H1 (cell line): ENCODE data around the gene KCNJ12. TPM values are rescaled to one million over a fixed set of nuclear protein-coding genes. Genes with fewer than 3 reads are reported as not detected.
A peak's percentile ranks its signal among the peaks of the same experiment; 100 is the strongest.

Source experiments
- CTCF ChIA-PET: fragments of 300-600 bp; sonication (Branson Sonifier 250); formaldehyde crosslinking; loops from one replicate; lab custom pipeline; 2021; ENCODE audit not compliant: partially characterized antibody; lab: Charles Lee
- POLR2A ChIA-PET: fragments of 300-600 bp; sonication (Branson Sonifier 250); formaldehyde crosslinking; loops from one replicate; lab custom pipeline; 2021; ENCODE audit warnings: inconsistent platforms; ENCODE audit not compliant: partially characterized antibody; lab: Charles Lee
- DNase-seq, 2 experiments: peaks; one replicate each; pipeline versions ENCODE4 v3.0.0 to v3.0.0-alpha.2; 2010 to 2022; ENCODE audit warnings: low spot score in 2 of 2, low read depth in 1 of 2, mixed read lengths in 1 of 2
- FAIRE-seq: peaks from 2 replicates; lab custom pipeline; 2011; peaks lifted over from hg19 to GRCh38; lab: Jason Lieb, UNC
- H2AFZ ChIP-seq: 2 replicates; pipeline ENCODE4 v1.8.1; 2012; ENCODE audit warnings: low read length, inconsistent platforms
- H2AK5ac ChIP-seq: 2 replicates; pipeline ENCODE4 v1.6.1; 2013; ENCODE audit warnings: low read depth, low read length
- H2BK120ac ChIP-seq: replicated peaks from 2 replicates; pipeline ENCODE3; 2013; ENCODE audit warnings: low read depth, low read length, inconsistent platforms
- H2BK12ac ChIP-seq: 2 replicates; pipeline ENCODE4 v1.6.1; 2013; ENCODE audit warnings: low read depth, low read length
- H2BK15ac ChIP-seq: 2 replicates; pipeline ENCODE4 v1.6.1; 2013; ENCODE audit warnings: low read length
- H2BK20ac ChIP-seq: 2 replicates; pipeline ENCODE4 v1.6.1; 2013; ENCODE audit warnings: low read length
- H2BK5ac ChIP-seq: 2 replicates; pipeline ENCODE4 v1.6.1; 2013; ENCODE audit warnings: low read depth, low read length
- H3K14ac ChIP-seq: 2 replicates; pipeline ENCODE4 v1.6.1; 2013; ENCODE audit warnings: inconsistent platforms; ENCODE audit not compliant: insufficient read length
- H3K18ac ChIP-seq: 2 replicates; pipeline ENCODE4 v1.6.1; 2013; ENCODE audit warnings: low read length; ENCODE audit errors: extremely low read depth
- H3K23ac ChIP-seq: 2 replicates; pipeline ENCODE4 v1.6.1; 2013; ENCODE audit warnings: inconsistent platforms; ENCODE audit not compliant: insufficient read length
- H3K23me2 ChIP-seq: 2 replicates; pipeline ENCODE4 v1.6.1; 2013; ENCODE audit warnings: low read depth, low read length
- H3K27ac ChIP-seq: 2 replicates; pipeline ENCODE4 v1.6.1; 2011; ENCODE audit warnings: low read depth, low read length, inconsistent platforms
- H3K27me3 ChIP-seq, 4 experiments: replicated peaks in 1 of 4; 1 replicate in 1 of 4; 2 replicates in 3 of 4; pipeline versions ENCODE4 v1.6.1 to v1.8.1; 2011 to 2013; ENCODE audit warnings: low read length in 3 of 4, mild to moderate bottlenecking in 3 of 4, inconsistent platforms in 2 of 4, mixed read lengths in 2 of 4, moderate library complexity in 1 of 4; ENCODE audit not compliant: control insufficient read depth in 3 of 4, insufficient read depth in 3 of 4; ENCODE audit errors: extremely low read depth in 1 of 4
- H3K36me3 ChIP-seq, 4 experiments: 2 replicates each; pipeline versions ENCODE4 v1.6.1 to v1.8.1; 2011 to 2013; ENCODE audit warnings: mild to moderate bottlenecking in 4 of 4, low read length in 3 of 4, moderate library complexity in 2 of 4, control low read depth in 1 of 4, inconsistent platforms in 1 of 4; ENCODE audit not compliant: insufficient read depth in 4 of 4, control insufficient read depth in 2 of 4
- H3K4ac ChIP-seq: replicated peaks from 2 replicates; pipeline ENCODE3; 2013; ENCODE audit warnings: low read length, low read depth, mixed read lengths, inconsistent platforms; ENCODE audit not compliant: insufficient read length
- H3K4me1 ChIP-seq, 4 experiments: replicated peaks in 1 of 4; 1 replicate in 1 of 4; 2 replicates in 3 of 4; pipeline versions ENCODE4 v1.6.1 to v1.8.1; 2011 to 2013; ENCODE audit warnings: low read length in 3 of 4, inconsistent platforms in 2 of 4, mixed read lengths in 1 of 4; ENCODE audit not compliant: insufficient read depth in 4 of 4, control insufficient read depth in 3 of 4
- H3K4me2 ChIP-seq, 2 experiments: 2 replicates each; pipeline versions ENCODE4 v1.6.1 to v1.8.1; 2011 to 2013; ENCODE audit warnings: low read depth in 2 of 2, low read length in 2 of 2, control low read depth in 1 of 2, inconsistent platforms in 1 of 2, mild to moderate bottlenecking in 1 of 2; ENCODE audit not compliant: insufficient read depth in 1 of 2
- H3K4me3 ChIP-seq, 4 experiments: fragments of 200-600, 300-600 bp in 1 of 4; sonication (generic), shearing (Covaris generic), sonication (Bioruptor Twin) in 1 of 4; 2 replicates each; pipeline versions ENCODE4 v1.5.1 to v1.8.1; 2011 to 2016; ENCODE audit warnings: low read length in 4 of 4, low read depth in 3 of 4, control low read depth in 2 of 4, inconsistent platforms in 2 of 4, mild to moderate bottlenecking in 2 of 4, mixed read lengths in 1 of 4, moderate library complexity in 1 of 4; ENCODE audit not compliant: insufficient read depth in 2 of 4; ENCODE audit errors: extremely low read depth in 1 of 4
- H3K56ac ChIP-seq: replicated peaks from 2 replicates; pipeline ENCODE3; 2013; ENCODE audit warnings: low read depth, mild to moderate bottlenecking, mixed read lengths, low read length, inconsistent platforms; ENCODE audit not compliant: insufficient read length
- H3K79me1 ChIP-seq: 2 replicates; pipeline ENCODE4 v1.6.1; 2013; ENCODE audit warnings: low read depth, low read length, control low read depth
- H3K79me2 ChIP-seq, 2 experiments: 2 replicates each; pipeline versions ENCODE4 v1.6.1 to v1.8.1; 2012 to 2013; ENCODE audit warnings: low read length in 2 of 2, mild to moderate bottlenecking in 2 of 2, inconsistent platforms in 1 of 2; ENCODE audit not compliant: insufficient read depth in 2 of 2, control insufficient read depth in 1 of 2
- H3K9ac ChIP-seq, 4 experiments: replicated peaks in 1 of 4; 1 replicate in 1 of 4; 2 replicates in 3 of 4; pipeline versions ENCODE4 v1.6.1 to v1.8.1; 2011 to 2013; ENCODE audit warnings: low read depth in 3 of 4, low read length in 3 of 4, control low read depth in 2 of 4, mild to moderate bottlenecking in 2 of 4, moderate library complexity in 2 of 4, inconsistent platforms in 1 of 4; ENCODE audit errors: extremely low read depth in 1 of 4
- H3K9me3 ChIP-seq, 2 experiments: 2 replicates each; pipeline versions ENCODE4 v1.6.1 to v1.8.1; 2012 to 2013; ENCODE audit warnings: mild to moderate bottlenecking in 2 of 2, moderate library complexity in 2 of 2, control low read depth in 1 of 2, inconsistent platforms in 1 of 2, low read depth in 1 of 2, low read length in 1 of 2, mixed read lengths in 1 of 2; ENCODE audit not compliant: insufficient read depth in 2 of 2
- H4K20me1 ChIP-seq, 2 experiments: replicated peaks in 1 of 2; 2 replicates each; pipeline versions ENCODE3 to v1.8.1; 2011 to 2013; ENCODE audit warnings: inconsistent platforms in 2 of 2, low read length in 2 of 2, mild to moderate bottlenecking in 1 of 2; ENCODE audit not compliant: insufficient read depth in 2 of 2, control insufficient read depth in 1 of 2
- H4K5ac ChIP-seq: 2 replicates; pipeline ENCODE4 v1.6.1; 2013; ENCODE audit warnings: low read length, low read depth, mixed read lengths, inconsistent platforms; ENCODE audit not compliant: insufficient read length
- H4K8ac ChIP-seq: 2 replicates; pipeline ENCODE4 v1.8.0; 2013; ENCODE audit warnings: mild to moderate bottlenecking, moderate library complexity, low read length, inconsistent platforms; ENCODE audit not compliant: insufficient read depth; ENCODE audit errors: extremely low read depth
- H4K91ac ChIP-seq: replicated peaks from 2 replicates; pipeline ENCODE3; 2013; ENCODE audit warnings: low read length, mixed read lengths, inconsistent platforms; ENCODE audit not compliant: insufficient read length
- CTBP2 ChIP-seq: IDR thresholded peaks from 2 replicates; pipeline ENCODE4 v1.7.0; 2011; ENCODE audit warnings: borderline replicate concordance, mild to moderate bottlenecking, moderate library complexity, mixed read lengths, low read length; ENCODE audit not compliant: insufficient read depth, insufficient read length
- CTCF ChIP-seq, 3 experiments: IDR thresholded peaks; 1 replicate in 2 of 3; 2 replicates in 1 of 3; pipeline versions ENCODE4 v1.5.1 to v1.6.1; 2011; ENCODE audit warnings: low read length in 3 of 3, mild to moderate bottlenecking in 3 of 3, inconsistent platforms in 2 of 3, low read depth in 1 of 3, moderate library complexity in 1 of 3; ENCODE audit not compliant: insufficient read depth in 1 of 3; ENCODE audit errors: control extremely low read depth in 1 of 3
- EP300 ChIP-seq, 2 experiments: IDR thresholded peaks; 1 replicate in 1 of 2; 2 replicates in 1 of 2; pipeline ENCODE4 v1.6.1; 2011 to 2012; ENCODE audit warnings: low read depth in 2 of 2, low read length in 2 of 2, mild to moderate bottlenecking in 2 of 2, borderline replicate concordance in 1 of 2, inconsistent platforms in 1 of 2, moderate library complexity in 1 of 2
- RFX5 ChIP-seq: IDR thresholded peaks from 2 replicates; pipeline ENCODE4 v1.6.1; 2011; ENCODE audit warnings: low read depth, low read length, improper control_type of control experiment, borderline replicate concordance
- SAP30 ChIP-seq: fragments of 300-600 bp; sonication (generic); IDR thresholded peaks from 2 replicates; pipeline ENCODE4 v1.7.1; 2012; ENCODE audit warnings: low read length, moderate library complexity, mild to moderate bottlenecking, inconsistent platforms; ENCODE audit not compliant: insufficient read depth, insufficient replicate concordance
- SRF ChIP-seq: IDR thresholded peaks from 2 replicates; pipeline ENCODE4 v1.6.1; 2011; ENCODE audit warnings: mild to moderate bottlenecking, low read depth, low read length, moderate library complexity
- WGBS, 2 experiments: shearing (Covaris generic) in 1 of 2; methylation state at CpG; one replicate each; pipeline versions ENCODE4 v1.1.6 to v1.1.7; 2013 to 2015; ENCODE audit warnings: low lambda C conversion rate in 2 of 2, mixed read lengths in 2 of 2, inconsistent platforms in 1 of 2, low coverage in 1 of 2, missing lambda C conversion rate in 1 of 2; ENCODE audit not compliant: insufficient replicate concordance in 2 of 2, insufficient coverage in 1 of 2, insufficient read length in 1 of 2; ENCODE audit errors: extremely low coverage in 1 of 2, missing lambda C conversion rate in 1 of 2; 5-methylcytosine and 5-hydroxymethylcytosine counted together
- polyA plus RNA-seq, 7 experiments: library from polyadenylated mRNA; depleted of rRNA in 3 of 7; stranded (reverse) in 5 of 7; unstranded in 2 of 7; fragments of >200 nt in 5 of 7; fragments of 200-250 nt in 2 of 7; gene quantifications; 1 replicate in 5 of 7; 2 replicates in 1 of 7; 4 replicates in 1 of 7; pipeline versions ENCODE4 v1.2.1 to v1.2.3, GENCODE V29; 2011 to 2013; ENCODE audit warnings: missing spikeins in 2 of 7, mixed read lengths in 2 of 7
- total RNA-seq: library from RNA; stranded (reverse); fragmentation: NEBNext Ultra II Directional; extraction: Animal tissue kit (Norgen Biotek cat#: 25700); gene quantifications from 2 replicates; pipeline ENCODE4 v1.2.1, GENCODE V29; 2021

KCNJ12 gene
- total and polyA plus RNA-seq, 2 of the 8 experiments (the other 6 are each of a cell fraction or from before 2014, with no cell fraction given): 1.2 to 1.5 TPM

GRCh38 chr17:21368545-21369246, 7.5 kb upstream of the KCNJ12 start:
- Histone ChIP-seq H3K18ac (no peak overlapping the region), H4K5ac (no peak overlapping the region), H3K14ac (no peak overlapping the region), H2BK20ac (no peak overlapping the region), H3K79me1 (no peaks in the 10 kb centered on the region), H4K20me1 (peaks cover 0 to 3% of the 10 kb centered on the region in 2 experiments), H2AK5ac (no peak overlapping the region), H3K4me3 (no peak overlapping the region), H3K9me3 (no peaks in the 10 kb centered on the region), H3K56ac (no peak overlapping the region), H2BK15ac (0 out of 2 replicates have a peak overlapping the region, but pooled peaks have one; percentile 46), H3K4me1 (peaks cover 0 to 15% (median 8%) of the 10 kb centered on the region in 4 experiments; a peak in 6 of 7 replicates), H3K23ac (no peak overlapping the region), H3K79me2 (no peaks in the 10 kb centered on the region), H3K36me3 (no peaks in the 10 kb centered on the region), H4K91ac (no peak overlapping the region), H2BK12ac (no peak overlapping the region), H3K4me2 (no peak overlapping the region), H3K23me2 (no peaks in the 10 kb centered on the region), H4K8ac (no peak overlapping the region), H3K27ac (no peak overlapping the region), H2BK120ac (no peak overlapping the region), H3K27me3 (peaks cover 0 to 7% (median 1%) of the 10 kb centered on the region in 4 experiments; a peak in 3 of 7 replicates), H3K4ac (no peak overlapping the region), H3K9ac (no peak overlapping the region), H2AFZ (no peak overlapping the region), H2BK5ac (no peak overlapping the region)
- ChIA-PET CTCF (interaction anchor here (1.1 kb wide), 1 partner anchor 10 kb away, joined by 3 read pairs; no protein-coding TSS in a partner anchor), POLR2A (interaction anchor here (1.5 kb wide), 1 partner anchor 9 kb away, joined by 3 read pairs; no protein-coding TSS in a partner anchor)
- no peak for DNase-seq
- FAIRE-seq: no peak
- WGBS, 2 experiments: 87% methylated on average over 13 of the region's 15 CpGs; no CpG with 5 or more reads in 1 of the 2 experiments
- TF ChIP-seq SRF (no peak), RFX5 (no peak), CTBP2 (no peak), SAP30 (no peak), EP300 (IDR thresholded peaks at IDR 0.05; ENCODE audit: borderline replicate concordance in 1 of 2, low read depth in 2 of 2, low read length in 2 of 2) (no peak), CTCF (IDR thresholded peaks at IDR 0.05; ENCODE audit: control extremely low read depth in 1 of 3, insufficient read depth in 1 of 3, low read depth in 1 of 3, low read length in 3 of 3) (no peak)
